Activated CD4-positive, alpha-beta T cell treated with anti-CD3 and anti-CD28 coated beads for 48 hours (primary cell): ENCODE data around the gene TRPM5.
A peak's percentile ranks its signal among the peaks of the same experiment; 100 is the strongest.

Source experiments
- DNase-seq: peaks from one replicate; pipeline ENCODE4 v3.0.0-alpha.2; 2020

Gene TRPM5

GRCh38 chr11:2470495-2470894, 26.2 kb upstream of the TRPM5 start:
- no peak for DNase-seq

- no peak for DNase-seq
Measured at GRCh38 chr11:2468363-2469235, 24.3 kb upstream of the TRPM5 start.

- no peak for DNase-seq
Measured at GRCh38 chr11:2467695-2468055, 23.4 kb upstream of the TRPM5 start.

GRCh38 chr11:2466869-2467694, 22.8 kb upstream of the TRPM5 start:
- peak; percentile 64 for DNase-seq

- DNase-seq: no peak
Measured at GRCh38 chr11:2466069-2466801, 21.9 kb upstream of the TRPM5 start.

- no peak for DNase-seq
Measured at GRCh38 chr11:2465202-2466068, 21.1 kb upstream of the TRPM5 start.

GRCh38 chr11:2464451-2465165, 20.3 kb upstream of the TRPM5 start:
- DNase-seq: no peak

- DNase-seq: no peak
Measured at GRCh38 chr11:2463766-2464277, 19.5 kb upstream of the TRPM5 start.

- no peak for DNase-seq
Measured at GRCh38 chr11:2462986-2463765, 18.9 kb upstream of the TRPM5 start.

- no peak for DNase-seq
Measured at GRCh38 chr11:2462543-2462985, 18.2 kb upstream of the TRPM5 start.

- DNase-seq: no peak
Measured at GRCh38 chr11:2461956-2462542, 17.7 kb upstream of the TRPM5 start.

- no peak for DNase-seq
Measured at GRCh38 chr11:2461253-2461955, 17.1 kb upstream of the TRPM5 start.

- DNase-seq: no peak
Measured at GRCh38 chr11:2460540-2461252, 16.4 kb upstream of the TRPM5 start.

GRCh38 chr11:2459796-2460531, 15.7 kb upstream of the TRPM5 start:
- no peak for DNase-seq

GRCh38 chr11:2459016-2459725, 14.9 kb upstream of the TRPM5 start:
- DNase-seq: no peak

GRCh38 chr11:2458321-2458720, 14.0 kb upstream of the TRPM5 start:
- DNase-seq: no peak

GRCh38 chr11:2453436-2453835, 9.1 kb upstream of the TRPM5 start:
- DNase-seq: no peak
